GM21423 (cell line): ENCODE results near the gene PDE4C.

Experiments
- ATAC-seq: cut with Tn5 transposase; IDR thresholded peaks from one replicate; pipeline ENCODE4 v1.9.1; 2021; ENCODE audit warnings: mild to moderate bottlenecking, moderate library complexity; ENCODE audit not compliant: unreplicated experiment

Gene PDE4C

DNA sequence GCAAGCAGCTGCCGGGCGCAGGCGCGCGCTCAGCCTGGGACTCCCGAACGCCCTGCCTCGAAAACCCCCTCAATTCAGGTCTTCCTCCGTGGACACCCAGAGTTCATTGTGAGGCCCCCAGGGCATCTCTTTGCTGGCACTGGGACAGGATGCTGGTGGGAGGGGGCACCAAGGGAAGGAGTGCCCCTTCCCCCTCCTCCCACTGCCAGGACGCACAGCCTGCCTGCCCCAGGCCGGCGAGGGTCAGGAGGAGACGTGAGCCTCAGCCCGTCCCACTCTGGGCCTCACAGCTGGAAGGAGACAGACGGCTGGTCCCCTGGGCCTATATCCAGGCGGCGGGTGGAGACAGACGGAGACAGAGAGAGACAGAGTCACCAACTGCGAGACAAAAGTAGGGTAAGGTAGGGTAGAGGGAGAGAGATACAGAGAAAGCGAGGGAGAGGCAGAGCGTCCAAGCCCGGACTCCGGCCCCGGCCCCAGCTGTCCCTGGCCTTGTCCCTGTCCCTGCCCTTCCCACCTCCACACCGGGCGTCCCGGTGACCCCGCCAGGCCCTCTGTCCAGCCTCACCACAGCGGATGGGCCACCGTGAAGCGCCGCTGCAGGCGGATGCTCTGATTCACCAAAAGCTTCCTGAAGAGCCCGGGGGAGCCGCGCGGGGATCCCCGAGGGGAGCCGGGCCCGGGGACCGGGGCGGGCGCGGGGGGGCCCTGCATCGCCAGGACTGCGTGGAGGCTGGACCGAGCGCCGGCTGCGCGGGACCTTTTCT lies at the start of gene PDE4C:
Gene PDE4C (minus strand): TSS at position 737 of the 767 bp plus-strand sequence. CDS start 23 bp downstream, at position 714.
- no peak for ATAC-seq

DNA sequence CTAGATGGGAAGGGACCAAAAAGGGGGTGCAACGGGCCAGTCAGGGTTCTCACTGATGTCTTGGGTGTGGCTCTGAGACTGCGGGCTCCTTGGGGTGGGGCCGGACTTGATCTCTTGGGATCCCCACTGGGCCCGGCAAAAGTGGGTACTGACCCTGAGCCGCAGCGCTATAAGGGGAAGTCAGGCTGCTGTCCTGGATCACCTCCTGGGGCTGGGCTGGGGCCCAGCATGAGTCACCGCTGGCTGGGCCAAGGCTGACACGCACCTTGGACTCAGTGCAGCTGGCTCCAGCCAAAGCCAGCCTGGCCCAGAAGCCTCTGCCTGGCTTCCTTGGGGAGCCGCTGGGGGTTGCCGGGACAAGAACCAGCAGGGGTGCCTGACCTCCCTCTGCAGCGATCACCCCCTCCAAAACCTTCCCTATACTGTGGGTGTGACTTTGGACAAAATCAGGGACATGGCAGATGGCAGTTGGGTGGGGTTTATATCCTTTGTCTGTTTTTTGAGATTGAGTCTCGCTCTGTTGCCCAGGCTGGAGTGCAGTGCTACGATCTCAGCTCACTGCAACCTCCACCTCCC lies 48.6 kb upstream of the PDE4C start:
- ATAC-seq, result no peak

DNA sequence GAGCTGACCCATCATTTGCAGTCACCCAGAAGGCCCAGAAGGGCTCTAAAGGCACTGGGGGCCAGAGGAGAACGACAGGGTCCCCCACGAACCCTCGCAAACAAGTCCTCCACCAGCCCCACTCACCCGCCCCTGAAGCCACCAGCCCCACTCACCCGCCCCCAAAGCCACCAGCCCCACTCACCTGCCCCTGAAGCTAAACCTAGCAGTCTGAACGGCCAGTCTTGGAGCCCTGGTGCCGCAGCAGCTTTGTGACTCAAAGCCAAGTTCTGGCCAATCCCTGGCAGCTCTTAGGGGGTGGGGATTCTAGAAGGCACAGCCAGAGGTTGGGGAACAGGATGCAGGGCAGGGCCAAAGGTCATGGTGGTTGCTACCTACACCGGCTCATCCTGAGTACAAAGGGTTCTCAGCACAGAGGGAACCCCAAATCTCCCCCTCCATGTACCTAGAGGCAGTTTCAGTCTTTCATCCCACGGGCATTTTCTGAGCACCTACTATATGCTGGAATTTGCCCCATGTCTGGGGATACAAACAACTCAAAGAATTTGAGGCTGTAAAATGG lies 48.1 kb upstream of the PDE4C start, which contains the start of gene IQCN:
Gene IQCN (minus strand): TSS at position 234 of the 562 bp plus-strand sequence. CDS start 4,974 bp downstream, outside the sequence.
- ATAC-seq, result no peak

DNA sequence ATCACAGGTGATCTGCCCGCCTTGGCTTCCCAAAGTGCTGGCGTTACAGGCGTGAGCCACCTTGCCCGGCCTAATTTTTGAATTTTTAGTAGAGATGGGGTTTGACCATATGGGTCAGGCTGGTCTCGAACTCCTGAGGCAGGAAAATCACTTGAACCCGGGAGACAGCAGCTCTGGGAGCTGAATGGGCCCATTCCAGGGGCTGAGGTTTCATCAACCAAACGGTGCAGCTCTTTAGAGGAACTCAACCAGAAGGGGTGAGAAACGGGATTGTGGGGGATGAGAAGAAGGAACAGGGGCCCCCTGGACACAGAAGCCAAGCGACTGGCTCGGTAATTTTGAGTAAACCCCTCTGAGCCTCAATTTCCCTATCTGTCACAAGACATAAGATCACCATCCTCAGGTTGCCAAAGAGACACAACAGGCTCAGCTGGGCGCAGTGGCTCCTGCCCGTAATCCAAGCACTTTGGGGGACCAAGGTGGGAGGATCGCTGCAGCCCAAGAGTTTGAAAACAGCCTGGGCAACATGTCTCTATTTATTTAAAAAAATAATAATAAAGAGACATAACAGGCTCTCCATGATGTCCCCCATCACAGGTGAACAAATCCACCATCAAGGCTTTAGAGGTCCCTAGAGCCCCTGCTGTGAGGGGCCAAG lies 47.5 kb upstream of the PDE4C start:
- no peak for ATAC-seq

DNA sequence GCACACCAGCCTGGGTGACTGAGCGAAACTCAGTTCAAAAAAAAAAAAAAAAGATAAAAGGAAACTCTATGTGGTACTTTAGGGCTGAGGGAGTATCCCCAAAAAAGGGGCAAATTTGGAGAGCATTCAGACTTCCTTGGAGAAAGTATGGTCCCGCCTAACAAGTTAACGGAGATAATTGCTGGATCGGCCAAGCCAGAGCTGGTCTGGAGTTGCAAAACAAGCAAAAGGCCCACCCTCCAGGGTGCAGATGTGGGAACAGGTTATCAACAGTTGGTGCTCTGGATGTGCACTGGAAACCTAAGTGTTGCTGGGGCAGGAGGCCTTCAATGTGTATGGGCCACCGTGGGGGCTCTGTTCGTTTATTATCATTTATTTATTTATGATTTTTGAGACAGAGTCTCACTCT lies 45.2 kb upstream of the PDE4C start:
- no peak for ATAC-seq

DNA sequence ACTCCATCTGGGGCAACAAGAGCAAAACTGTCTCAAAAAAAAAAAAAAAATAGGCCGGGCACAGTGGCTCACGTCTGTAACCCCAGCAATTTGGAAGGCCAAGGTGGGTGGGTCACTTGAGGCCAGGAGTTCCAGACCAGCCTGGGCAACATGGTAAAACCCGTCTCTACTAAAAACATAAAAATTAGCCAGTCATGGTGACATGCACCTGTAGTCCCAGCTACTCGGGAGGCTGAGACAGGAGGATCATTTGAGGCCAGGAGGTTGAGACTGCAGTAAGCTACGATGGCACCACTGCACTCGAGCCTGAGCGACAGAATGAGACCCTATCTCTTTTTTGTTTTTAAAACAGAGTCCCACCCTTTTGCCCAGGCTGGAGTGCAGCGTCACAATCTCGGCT lies 44.1 kb upstream of the PDE4C start:
- no peak for ATAC-seq

DNA sequence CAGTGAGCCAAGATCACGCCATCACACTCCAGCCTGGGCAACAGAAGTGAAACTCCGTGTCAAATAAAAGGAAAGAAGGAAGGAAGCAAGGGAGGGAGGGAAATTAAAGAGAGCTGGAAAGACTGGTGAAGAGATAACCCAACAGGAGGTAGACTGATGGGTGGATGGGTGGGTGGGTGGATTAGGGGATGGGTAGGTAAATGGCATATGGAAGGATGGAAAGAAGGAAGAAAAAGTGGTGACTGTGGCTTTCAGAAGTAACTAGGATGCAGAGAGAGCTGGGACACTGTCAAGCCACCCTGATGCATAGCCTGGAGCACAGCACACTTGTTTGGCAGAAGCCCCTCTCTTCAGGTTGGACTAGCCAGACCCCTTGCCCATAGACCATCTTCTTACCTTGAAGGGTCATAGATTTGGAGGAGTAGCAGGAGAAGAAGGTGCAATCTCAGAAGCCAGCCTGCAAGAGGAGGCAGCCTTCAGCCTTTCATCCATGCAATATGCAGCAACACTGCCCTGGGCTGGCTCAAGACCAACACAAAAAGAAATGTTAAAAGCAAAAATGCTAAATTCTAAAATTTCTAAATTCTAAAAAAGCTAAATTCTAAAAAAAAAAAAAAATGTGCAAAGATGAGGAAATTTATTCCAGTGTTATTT lies 43.0 kb upstream of the PDE4C start:
- no peak for ATAC-seq

DNA sequence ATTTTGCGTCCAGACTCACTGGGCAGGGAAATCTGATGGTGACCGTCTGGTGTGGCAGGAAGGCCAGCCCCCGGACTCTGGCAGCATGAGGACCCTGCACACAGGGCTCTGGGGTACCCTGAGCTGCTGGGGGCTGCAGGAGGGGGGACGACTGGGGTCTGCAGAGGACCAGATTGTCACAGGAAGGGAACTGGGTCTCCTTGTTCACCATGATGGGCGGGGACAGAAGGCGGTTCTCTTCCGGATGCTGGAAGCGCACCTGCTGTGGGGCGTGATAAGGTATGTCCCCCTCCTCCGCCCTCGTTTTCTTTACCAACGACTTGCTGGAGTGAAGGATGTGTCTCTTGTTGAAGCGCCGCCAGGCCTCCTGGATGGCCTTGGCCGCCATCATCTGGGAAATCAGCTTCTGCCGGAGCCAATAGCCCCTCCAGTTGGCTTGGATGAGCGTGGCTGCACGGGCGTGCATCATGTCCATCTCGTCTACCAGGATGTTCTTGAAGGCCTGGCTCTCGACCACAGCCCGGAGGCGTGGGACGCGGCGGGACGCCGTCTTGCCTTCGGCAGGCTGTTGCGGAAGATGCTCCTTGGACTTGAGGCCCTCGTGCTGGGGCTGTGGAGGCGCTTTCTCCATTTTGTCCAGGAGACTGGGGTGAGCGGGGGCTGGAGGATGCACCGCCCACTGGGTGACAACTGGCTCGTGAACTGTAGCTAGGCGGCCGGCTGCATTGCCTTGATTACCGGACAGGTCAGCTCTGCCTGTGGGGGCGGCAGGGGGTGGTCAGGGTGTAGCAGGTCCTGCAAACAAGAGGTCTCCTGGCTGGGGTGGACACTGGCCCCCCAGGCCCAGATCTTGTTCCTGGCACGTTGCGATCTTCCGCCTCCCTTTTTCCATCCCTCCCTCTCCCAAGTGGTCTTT lies 40.8 kb upstream of the PDE4C start:
- no peak for ATAC-seq

DNA sequence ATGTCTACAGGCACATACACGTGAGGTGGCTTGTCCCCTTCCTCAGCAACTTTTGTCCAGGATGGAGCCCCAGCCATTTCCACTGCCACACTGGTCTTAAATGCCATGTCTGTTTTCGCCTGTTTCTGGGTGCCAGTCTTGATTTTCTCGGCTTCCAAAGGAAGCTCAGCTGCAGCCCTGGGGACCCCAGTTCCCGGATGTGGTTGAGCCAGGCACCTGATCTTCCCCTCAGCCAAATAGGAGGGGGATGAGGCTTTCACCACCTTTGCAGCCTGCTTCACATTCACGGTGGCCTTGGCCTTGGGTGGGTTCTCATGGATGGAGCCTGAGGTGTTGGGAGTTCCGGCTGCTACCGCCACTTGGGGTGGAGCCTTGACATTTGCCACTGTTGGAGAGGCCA lies 39.3 kb upstream of the PDE4C start:
- ATAC-seq, result no peak

DNA sequence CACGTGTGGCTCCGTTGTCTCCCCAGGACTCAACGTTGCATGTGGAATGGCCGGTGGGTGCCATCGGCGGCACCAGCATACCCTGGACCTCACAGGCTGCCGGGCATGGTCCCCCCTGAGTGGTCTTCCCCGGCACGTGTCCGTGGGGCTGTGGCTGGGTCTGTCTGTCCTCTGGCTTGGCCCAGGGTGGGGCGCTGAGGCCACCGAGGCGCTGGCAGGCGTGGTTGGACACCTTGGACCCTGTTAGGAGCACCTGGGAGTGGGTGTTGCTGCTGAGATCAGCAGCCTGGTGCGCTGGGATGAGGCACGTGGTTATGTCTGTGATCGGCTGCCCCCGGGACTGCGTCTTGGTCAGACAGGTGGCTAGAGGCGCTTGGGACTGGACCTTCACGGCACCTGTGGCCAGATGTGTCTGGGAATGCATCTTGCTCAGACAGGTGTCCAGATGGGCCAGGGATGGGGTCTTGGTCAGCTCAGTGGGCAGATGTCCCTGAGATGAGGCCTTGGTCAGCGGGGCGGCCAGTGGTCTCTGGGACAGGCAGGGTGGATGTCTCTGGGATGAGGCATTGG lies 38.8 kb upstream of the PDE4C start:
- ATAC-seq, result no peak

DNA sequence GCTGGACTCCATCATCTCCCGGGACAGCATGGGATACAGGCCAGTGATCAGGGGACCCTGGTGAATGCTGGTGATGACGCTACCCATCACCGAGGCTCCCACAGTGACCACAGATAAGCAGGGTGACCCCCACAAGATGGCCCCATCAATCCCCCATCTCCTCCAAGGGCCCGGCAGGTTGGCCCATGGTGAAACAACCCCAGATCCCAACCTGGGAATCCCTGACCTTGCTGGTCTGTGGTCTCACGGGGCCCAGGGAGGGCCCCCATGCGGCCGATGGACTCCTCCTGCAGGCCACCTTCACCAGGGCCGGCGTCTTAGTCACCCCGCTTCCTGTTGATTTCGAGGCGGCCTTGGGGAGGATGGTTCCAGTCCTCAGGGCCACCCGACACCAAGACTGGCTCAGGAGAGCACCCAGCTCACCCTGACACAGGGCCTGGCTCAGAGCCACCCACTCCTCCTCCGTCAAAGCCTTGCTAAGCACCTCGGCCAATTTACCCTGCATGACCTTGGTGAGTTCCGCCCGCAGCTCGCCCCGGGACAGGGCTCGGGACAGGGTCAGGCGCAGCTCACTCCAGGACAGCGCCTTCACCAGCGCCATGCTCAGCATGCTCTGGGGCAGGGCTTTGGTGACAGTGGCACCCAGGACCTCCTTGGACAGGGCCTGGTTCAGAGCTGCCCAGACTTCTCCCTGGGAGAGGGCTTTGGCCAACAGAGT lies 38.1 kb upstream of the PDE4C start:
- no peak for ATAC-seq

DNA sequence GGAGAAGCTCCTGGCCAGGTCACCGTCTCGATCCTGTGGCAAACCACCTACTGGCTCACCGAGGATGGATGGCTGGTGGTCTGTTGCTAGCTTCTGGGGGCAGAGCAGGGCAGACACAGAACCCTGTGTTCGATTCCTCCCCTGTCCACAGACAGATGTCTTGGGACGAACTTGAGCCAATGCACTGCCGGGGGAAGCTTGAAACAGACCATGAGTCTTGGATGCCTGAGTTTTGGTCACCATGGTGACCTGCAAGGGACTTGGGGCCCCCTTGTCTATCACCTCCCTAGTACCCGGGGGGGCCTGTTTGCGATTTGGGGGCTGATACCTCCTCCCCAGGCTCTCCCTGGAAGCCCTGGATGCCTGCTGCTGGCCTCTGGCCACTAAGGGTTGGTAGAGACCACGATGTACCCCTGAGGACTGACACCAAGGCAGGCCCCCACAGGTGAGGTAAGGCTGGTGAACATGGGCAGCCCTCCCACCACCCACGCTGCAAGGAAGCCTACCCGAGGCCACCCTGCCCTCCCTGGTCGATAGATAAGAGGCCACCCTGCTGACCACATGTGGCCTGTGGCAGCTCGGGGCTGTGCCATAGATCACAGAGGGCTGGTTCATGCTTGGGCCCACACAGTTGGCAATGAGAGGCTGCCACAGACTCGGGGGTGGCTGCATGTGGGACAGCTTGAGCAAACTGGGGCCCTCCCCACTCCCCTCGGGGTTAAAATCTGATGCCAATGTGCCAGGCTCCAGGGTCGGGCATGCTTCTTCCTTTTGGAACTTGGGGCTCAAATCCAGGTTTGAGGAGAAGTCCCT lies 37.3 kb upstream of the PDE4C start:
- ATAC-seq, result no peak

DNA sequence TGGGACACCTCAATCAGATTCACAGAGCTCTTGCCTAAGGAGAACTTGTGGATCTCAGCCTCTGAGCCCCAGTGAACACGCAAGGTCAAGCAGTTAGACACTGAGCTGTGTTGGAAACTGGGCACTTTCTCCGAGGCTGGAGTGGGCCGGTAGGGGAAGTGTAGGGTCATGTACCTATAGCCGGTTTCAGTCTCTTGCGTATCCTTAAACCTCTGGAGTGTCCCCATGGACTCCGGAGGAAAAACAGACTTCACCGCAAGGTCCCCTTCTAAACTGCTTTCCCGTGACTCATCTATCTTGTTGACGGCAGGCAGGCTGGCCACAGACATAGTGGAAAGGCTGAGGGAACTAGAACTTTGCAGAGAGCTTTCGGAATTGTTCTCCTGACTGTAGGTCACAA lies 36.7 kb upstream of the PDE4C start:
- no peak for ATAC-seq

DNA sequence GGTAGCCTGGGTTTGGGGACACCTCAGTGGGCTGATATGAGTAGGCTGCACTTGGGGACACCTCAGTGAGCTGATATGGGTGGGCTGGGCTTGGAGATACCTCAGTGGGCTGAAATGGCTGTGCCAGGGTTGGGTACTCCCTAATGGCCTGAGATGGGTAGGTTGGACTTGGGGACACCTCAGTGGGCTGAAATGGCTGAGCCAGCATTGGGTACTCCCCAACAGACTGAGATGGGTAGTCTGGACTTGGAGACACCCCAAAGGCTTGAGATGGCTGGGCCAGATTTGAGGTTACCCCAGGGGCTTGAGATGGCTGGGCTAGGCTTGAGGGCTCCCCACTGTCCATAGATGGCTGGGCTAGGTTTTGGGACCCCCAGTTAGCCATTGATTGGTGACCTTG lies 35.9 kb upstream of the PDE4C start:
- ATAC-seq, result no peak

DNA sequence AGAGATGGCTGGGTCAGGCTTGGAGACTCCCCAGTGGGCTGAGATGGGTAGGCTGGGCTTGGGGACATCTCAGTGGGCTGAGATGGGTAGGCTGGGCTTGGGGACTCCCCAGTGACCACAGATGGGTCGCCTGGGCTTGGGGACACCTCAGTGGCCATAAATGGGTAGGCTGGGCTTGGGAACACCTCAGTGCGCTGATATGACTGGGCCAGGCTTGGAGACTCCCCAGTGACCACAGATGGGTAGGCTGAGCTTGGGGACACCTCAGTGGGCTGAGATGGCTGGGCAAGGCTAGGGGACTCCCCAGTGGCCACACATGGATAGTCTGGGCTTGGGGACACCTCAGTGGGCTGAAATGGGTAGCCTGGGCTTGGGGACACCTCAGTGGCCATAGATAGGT lies 35.2 kb upstream of the PDE4C start:
- ATAC-seq, result no peak

DNA sequence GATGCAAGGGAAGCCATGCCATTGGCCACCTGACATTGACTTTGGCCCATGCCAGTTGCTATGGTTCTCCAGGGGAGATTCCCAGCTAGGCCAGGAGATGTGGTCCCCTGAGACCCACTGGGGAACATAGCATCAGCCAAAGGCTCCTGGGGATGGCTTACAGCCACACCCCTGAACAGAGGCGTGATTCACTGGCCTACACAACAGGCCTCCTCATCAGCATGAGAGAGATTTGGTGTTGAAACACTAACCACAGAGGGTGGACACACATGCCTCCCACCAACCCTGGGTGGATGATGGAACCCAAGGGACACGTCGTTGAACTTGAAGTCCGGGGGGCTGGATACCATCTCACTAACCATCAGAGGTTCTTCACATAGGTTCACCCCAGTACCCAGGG lies 33.7 kb upstream of the PDE4C start:
- no peak for ATAC-seq

DNA sequence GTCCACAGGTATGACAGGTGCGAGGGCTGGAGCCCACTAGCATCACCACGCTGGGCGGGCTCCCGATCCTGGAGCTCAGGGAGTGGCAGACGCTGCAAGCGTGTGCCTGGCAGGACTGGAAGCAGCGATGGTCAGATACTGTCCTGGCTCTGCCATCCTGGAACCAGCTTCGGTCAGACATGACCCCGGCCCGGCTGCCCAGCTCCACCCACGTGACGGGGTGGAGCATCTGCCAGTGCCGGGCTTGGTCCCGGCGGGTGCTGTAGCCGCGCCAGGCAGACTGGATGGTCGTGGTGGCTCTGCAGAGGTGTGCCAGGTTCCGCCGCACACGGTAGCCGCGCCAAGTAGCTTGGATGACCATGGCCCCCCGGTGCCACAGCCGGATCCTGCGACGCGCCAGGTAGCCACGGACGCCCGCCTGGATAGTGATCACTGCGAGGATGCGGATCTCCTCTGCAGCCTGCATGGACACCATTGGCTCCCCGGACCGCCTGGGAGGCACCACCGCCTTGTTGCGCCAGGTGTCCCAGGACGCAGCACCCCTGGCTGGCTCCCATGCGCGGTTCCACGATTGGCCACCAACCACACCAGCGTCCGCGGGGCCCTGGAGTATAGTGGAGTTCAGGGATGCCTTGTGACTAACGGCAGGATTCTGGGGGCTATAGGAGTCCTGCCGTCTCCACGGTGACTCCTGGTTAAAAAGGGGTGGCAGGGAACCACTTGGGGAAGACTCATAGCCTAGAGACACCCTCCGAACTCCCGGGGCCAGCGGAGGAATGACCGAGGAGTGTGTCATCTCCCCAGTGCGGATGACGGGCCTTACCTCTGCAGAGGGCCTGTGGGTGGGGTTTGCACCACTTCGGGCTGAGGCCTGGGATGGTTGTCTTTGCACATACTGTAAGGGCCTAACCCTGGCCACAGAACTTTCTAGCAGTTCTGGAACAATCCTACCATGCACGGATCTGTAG lies 31.5 kb upstream of the PDE4C start:
- ATAC-seq, result no peak
